GM12878 (cell line): ENCODE measurements around the gene RAMP1.

ENCODE experiments used
- CBFB ChIP-seq: IDR thresholded peaks from 2 replicates; pipeline ENCODE4 v1.6.1; 2016; ENCODE audit warnings: antibody characterized with exemption, low read depth
- FOXM1 ChIP-seq: IDR thresholded peaks from 2 replicates; pipeline ENCODE4 v1.6.1; 2012; ENCODE audit warnings: low read depth, mild to moderate bottlenecking, inconsistent platforms, low read length, moderate library complexity
- MXI1 ChIP-seq: fragments of 150-350 bp; IDR thresholded peaks from 2 replicates; pipeline ENCODE4 v1.6.1; 2011; ENCODE audit warnings: low read depth, mild to moderate bottlenecking, inconsistent platforms, low read length, improper control_type of control experiment
- POLR2A ChIP-seq: IDR thresholded peaks from 2 replicates; pipeline ENCODE4 v1.6.1; 2011; ENCODE audit warnings: low read depth, mild to moderate bottlenecking, low read length
- RELA ChIP-seq: fragments of 450-650 bp; IDR thresholded peaks from 2 replicates; pipeline ENCODE4 v1.8.0; 2014; ENCODE audit warnings: borderline replicate concordance; ENCODE audit not compliant: partially characterized antibody
- SPI1 ChIP-seq: IDR thresholded peaks from 2 replicates; pipeline ENCODE4 v1.6.1; 2011; ENCODE audit warnings: low read depth, mild to moderate bottlenecking, low read length, moderate library complexity, borderline replicate concordance; ENCODE audit not compliant: insufficient read depth
- TAF1 ChIP-seq: IDR thresholded peaks from 2 replicates; pipeline ENCODE4 v1.6.1; 2011; ENCODE audit warnings: mild to moderate bottlenecking, low read depth, low read length, borderline replicate concordance
- TARDBP ChIP-seq: IDR thresholded peaks from 2 replicates; pipeline ENCODE4 v1.6.1; 2016; ENCODE audit warnings: borderline replicate concordance
- TCF12 ChIP-seq: IDR thresholded peaks from 2 replicates; pipeline ENCODE4 v1.6.1; 2011; ENCODE audit warnings: low read depth, mild to moderate bottlenecking, low read length
- ZBTB40 ChIP-seq: fragments of 450-650 bp; IDR thresholded peaks from 2 replicates; pipeline ENCODE4 v1.6.1; 2016; ENCODE audit warnings: mild to moderate bottlenecking, moderate library complexity, borderline replicate concordance
- TF ChIP-seq, protein P1 (sequence below): IDR thresholded peaks from 2 replicates; pipeline ENCODE4 v1.6.1; 2012; ENCODE audit warnings: low read depth, low read length, improper control_type of control experiment
- TF ChIP-seq, protein P2 (sequence below), 3 experiments: IDR thresholded peaks in 2 of 3; conservative IDR thresholded peaks in 1 of 3; 2 replicates each; pipeline ENCODE4 v1.5.1; 2011; ENCODE audit warnings: low read depth in 3 of 3, low read length in 3 of 3, mild to moderate bottlenecking in 3 of 3, control low read depth in 2 of 3, moderate library complexity in 2 of 3, inconsistent platforms in 1 of 3, mixed read lengths in 1 of 3; ENCODE audit not compliant: control insufficient read depth in 2 of 3, insufficient read depth in 1 of 3; ENCODE audit errors: extremely low read depth in 1 of 3
- TF ChIP-seq, protein P3 (sequence below): IDR thresholded peaks from 2 replicates; pipeline ENCODE4 v1.6.1; 2012; ENCODE audit warnings: low read depth, low read length, improper control_type of control experiment

DNA sequence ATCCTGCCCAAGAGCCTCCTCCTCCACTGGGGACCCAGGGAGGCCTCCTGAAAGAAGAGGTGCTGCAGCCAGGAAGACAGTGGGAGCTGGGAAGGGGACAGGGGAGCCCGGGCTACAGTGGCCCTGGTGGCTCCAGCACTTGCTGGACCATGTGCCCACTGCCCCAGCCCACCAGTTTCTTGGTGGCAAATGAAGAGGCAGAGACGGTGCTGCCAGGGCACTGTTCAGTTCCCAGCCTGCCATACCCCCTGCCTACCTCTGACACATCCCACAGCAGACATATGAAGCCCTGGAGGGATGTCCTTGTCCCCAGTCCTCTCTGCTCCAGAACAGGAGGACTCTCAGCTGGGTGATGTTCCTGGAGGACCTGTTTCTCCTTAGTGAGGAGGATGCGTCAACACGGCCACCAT is 3.7 kb downstream of the RAMP1 start:
- TF ChIP-seq RELA (no peak), ZBTB40 (no peak), SPI1 (no peak), TAF1 (no peak), TCF12 (no peak), CBFB (no peak), TARDBP (no peak), MXI1 (no peak), POLR2A (no peak), FOXM1 (no peak)
- TF ChIP-seq, protein P1, sequence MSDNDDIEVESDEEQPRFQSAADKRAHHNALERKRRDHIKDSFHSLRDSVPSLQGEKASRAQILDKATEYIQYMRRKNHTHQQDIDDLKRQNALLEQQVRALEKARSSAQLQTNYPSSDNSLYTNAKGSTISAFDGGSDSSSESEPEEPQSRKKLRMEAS: no peak
- TF ChIP-seq, protein P2, sequence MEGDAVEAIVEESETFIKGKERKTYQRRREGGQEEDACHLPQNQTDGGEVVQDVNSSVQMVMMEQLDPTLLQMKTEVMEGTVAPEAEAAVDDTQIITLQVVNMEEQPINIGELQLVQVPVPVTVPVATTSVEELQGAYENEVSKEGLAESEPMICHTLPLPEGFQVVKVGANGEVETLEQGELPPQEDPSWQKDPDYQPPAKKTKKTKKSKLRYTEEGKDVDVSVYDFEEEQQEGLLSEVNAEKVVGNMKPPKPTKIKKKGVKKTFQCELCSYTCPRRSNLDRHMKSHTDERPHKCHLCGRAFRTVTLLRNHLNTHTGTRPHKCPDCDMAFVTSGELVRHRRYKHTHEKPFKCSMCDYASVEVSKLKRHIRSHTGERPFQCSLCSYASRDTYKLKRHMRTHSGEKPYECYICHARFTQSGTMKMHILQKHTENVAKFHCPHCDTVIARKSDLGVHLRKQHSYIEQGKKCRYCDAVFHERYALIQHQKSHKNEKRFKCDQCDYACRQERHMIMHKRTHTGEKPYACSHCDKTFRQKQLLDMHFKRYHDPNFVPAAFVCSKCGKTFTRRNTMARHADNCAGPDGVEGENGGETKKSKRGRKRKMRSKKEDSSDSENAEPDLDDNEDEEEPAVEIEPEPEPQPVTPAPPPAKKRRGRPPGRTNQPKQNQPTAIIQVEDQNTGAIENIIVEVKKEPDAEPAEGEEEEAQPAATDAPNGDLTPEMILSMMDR (IDR thresholded peaks at IDR 0.05 in 2 of 3, conservative IDR thresholded peaks at IDR 0.05 in 1 of 3; ENCODE audit: control insufficient read depth in 2 of 3, extremely low read depth in 1 of 3, insufficient read depth in 1 of 3, low read depth in 3 of 3, low read length in 3 of 3): no peak
- TF ChIP-seq, protein P3, sequence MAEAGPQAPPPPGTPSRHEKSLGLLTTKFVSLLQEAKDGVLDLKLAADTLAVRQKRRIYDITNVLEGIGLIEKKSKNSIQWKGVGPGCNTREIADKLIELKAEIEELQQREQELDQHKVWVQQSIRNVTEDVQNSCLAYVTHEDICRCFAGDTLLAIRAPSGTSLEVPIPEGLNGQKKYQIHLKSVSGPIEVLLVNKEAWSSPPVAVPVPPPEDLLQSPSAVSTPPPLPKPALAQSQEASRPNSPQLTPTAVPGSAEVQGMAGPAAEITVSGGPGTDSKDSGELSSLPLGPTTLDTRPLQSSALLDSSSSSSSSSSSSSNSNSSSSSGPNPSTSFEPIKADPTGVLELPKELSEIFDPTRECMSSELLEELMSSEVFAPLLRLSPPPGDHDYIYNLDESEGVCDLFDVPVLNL: no peak
